ENCODE data around the gene LAMC3. TPM values are rescaled to one million over a fixed set of nuclear protein-coding genes. Genes with fewer than 3 reads are reported as not detected.

LAMC3 gene
- total RNA-seq, 2 experiments from 2014 or later, result 0.69 to 0.98 TPM

DNA sequence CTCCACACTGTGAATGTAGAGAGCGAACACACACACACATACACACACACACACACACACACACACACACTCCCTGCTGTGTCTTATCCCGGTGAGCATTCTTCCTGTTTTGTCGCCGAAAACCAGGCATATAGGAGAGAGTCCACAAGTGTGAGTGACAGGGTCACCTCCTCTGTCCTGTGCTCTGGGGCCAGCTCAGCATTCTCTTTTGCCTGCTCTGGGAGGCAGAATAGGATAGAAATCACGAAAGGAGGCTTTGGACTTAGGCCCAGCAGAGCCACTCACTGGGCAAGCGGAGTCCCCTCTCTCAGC, 3.0 kb downstream of the LAMC3 start:
- H3K4me3 Mint-ChIP-seq, result no peak overlapping the region
- peaks cover 3% of the 10 kb centered on the region for H3K4me1 Mint-ChIP-seq (ENCODE audit: low read depth)

DNA sequence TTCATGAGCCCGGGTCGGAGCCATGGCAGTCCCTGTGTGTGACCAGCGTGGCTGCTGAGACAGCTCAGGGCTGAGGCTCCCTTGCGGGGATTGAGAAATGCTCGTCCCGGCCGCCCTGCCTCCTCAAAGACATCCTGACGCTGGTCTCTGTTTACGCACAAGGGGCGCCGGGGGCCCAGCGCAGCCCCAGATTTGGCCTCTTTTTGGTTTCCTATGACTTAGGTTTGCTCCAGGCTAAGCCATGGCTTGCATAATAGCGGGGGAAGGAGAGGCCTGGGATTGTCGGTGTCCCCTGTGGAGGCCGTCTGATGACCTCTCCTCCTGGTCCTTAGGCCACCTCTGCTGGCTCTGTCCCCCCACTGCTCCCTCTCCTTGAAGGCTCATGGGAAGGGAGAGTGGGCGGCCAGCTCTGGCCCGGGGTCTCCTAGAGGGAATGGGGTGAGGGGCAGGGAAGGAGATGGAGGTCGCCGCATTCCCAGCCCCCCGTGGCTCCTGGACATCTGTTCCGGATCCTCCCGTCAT, 3.5 kb downstream of the LAMC3 start:
- peaks cover 20% of the 10 kb centered on the region for H3K27me3 Mint-ChIP-seq (ENCODE audit: low read depth)
- no peaks in the 10 kb centered on the region for H3K36me3 Mint-ChIP-seq (ENCODE audit: low read depth)
- H3K27ac Mint-ChIP-seq, result no peak overlapping the region
- intact Hi-C loops (cut with micrococcal nuclease), result no loop called here
- no peaks in the 10 kb centered on the region for H3K9me3 Mint-ChIP-seq
- H3K4me1 Mint-ChIP-seq (ENCODE audit: low read depth), result peaks cover 3% of the 10 kb centered on the region
- CTCF ChIA-PET, result no interaction called here
- DNase-seq, result no peak
- H3K4me3 Mint-ChIP-seq, result no peak overlapping the region

More for the DNA sequence above, 3.0 kb downstream of the LAMC3 start:
- Mint-ChIP-seq H3K36me3 (ENCODE audit: low read depth) (no peaks in the 10 kb centered on the region), H3K27ac (no peak overlapping the region), H3K27me3 (ENCODE audit: low read depth) (peaks cover 21% of the 10 kb centered on the region), H3K9me3 (no peaks in the 10 kb centered on the region)
- CTCF ChIA-PET, result interaction anchor here (1.0 kb wide), 1 partner anchor 35 kb away, joined by 3 read pairs; no protein-coding TSS in a partner anchor
- no peak for DNase-seq
- intact Hi-C loops (cut with micrococcal nuclease), result no loop called here

DNA sequence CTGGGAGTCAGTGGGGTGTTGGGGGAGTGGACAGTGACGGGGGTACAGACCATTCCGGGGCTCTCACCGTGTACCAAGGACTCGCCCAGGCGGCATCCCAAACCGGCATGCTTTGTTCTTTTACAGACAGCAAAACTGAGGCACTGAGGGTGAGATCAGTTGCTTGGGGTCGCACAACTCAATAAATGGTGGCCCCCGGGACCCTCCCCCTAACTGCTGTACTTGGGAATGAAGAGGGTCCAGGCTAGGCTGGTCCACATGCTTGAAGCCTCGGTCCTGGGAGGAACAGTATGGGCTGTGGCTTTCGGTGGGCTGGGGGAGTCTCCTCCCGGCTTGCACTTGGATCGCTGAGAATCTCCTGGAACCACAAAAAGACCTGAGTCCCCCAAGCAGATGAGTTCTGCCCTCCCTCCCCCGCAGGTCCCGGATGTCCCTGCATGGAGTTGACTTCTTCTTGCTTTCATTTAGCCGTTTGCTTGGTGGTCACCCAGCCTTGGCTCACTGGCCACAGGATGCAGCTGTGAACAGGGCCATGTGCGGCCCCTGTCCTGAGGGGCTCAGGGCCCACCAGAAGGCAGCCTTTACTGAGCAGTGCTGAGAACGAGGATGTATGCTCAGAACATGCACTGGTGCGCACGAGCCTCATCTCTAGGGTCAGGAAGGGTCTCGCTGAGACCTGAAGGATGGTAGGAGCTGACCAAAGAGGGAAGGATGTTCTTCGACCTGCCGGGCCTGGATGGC, 4.2 kb downstream of the LAMC3 start:
- H3K9me3 Mint-ChIP-seq, result no peaks in the 10 kb centered on the region
- no peak overlapping the region for H3K27ac Mint-ChIP-seq
- DNase-seq, result no peak
- peaks cover 3% of the 10 kb centered on the region for H3K4me1 Mint-ChIP-seq (ENCODE audit: low read depth)
- peaks cover 20% of the 10 kb centered on the region for H3K27me3 Mint-ChIP-seq (ENCODE audit: low read depth)
- H3K4me3 Mint-ChIP-seq, result no peak overlapping the region
- intact Hi-C loops (cut with micrococcal nuclease), result no loop called here
- CTCF ChIA-PET, result no interaction called here
- H3K36me3 Mint-ChIP-seq (ENCODE audit: low read depth), result no peaks in the 10 kb centered on the region

DNA sequence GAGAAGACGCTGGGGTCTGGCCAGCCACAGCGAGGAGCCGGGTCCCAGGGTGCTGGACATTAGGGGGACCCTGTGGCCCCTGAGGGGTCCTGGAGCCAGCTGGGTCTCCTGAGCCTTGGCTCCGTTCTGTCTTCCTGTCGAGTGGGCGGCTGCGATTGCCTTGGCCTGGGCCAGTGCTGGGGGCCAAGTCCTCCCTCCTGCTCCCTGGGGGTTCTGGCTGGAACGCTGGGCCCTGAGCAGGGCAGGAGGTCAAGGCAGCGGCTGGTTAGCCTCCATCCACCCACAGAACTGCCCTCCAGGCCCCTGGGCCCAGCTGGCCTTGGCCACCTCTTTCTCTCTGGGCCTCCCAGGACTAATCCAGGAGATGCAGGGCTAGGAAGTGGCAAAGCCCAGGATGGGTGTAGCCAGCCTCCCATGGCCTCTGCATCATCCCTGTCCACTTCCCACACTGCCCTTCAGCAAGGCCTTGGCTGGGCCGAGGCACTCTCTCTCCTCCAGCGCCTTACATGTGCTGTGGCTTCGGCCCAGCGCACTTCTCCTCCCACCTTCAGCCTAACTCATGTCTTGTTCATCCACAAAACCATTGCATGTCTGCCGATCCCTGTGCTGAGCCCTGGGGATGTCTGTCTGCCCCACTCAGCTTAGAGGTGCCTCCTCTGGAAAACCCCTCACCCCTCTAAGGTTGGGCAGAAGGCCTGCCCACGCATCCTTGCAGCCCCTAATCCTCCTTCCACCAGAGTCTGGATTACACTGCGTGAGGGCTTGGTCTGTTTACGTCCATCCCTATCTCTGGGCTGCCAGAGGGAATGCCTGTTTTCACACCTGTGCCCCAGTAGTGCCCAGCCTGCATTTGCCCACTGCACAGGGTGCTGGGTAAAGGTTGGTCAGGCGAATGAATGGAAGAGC, 5.0 kb downstream of the LAMC3 start:
- no peak overlapping the region for H3K27ac Mint-ChIP-seq
- intact Hi-C loops (cut with micrococcal nuclease), result no loop called here
- H3K27me3 Mint-ChIP-seq (ENCODE audit: low read depth), result peaks cover 18% of the 10 kb centered on the region
- H3K4me1 Mint-ChIP-seq (ENCODE audit: low read depth), result no peaks in the 10 kb centered on the region
- H3K4me3 Mint-ChIP-seq, result no peak overlapping the region
- DNase-seq, result no peak
- no peaks in the 10 kb centered on the region for H3K9me3 Mint-ChIP-seq
- no peaks in the 10 kb centered on the region for H3K36me3 Mint-ChIP-seq (ENCODE audit: low read depth)
- CTCF ChIA-PET, result no interaction called here

DNA sequence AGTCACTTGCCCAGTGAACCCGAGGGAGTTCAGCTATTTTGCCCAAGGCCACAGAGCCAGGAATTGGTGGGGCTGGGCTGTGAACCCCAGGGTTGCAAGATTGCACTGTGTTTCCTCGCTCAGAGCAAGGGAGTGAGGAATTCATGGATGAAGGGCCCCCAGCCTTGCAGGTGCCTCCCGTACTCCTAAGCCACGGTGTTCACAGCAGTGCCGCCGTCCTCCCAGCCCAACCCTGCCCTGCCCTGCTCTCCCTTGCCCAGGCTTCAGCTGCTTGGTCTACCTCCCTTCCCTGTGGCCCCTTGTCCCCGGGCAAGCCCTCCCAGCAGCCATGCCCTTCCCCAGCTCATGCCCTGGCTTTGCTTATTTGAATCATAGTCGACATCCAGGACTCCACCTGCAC, 6.1 kb downstream of the LAMC3 start:
- Mint-ChIP-seq H3K27me3 (ENCODE audit: low read depth) (peaks cover 18% of the 10 kb centered on the region), H3K36me3 (ENCODE audit: low read depth) (no peaks in the 10 kb centered on the region), H3K27ac (no peak overlapping the region), H3K9me3 (no peaks in the 10 kb centered on the region), H3K4me3 (no peak overlapping the region), H3K4me1 (ENCODE audit: low read depth) (no peaks in the 10 kb centered on the region)
- DNase-seq, result no peak
- CTCF ChIA-PET, result no interaction called here
- intact Hi-C loops (cut with micrococcal nuclease), result no loop called here

DNA sequence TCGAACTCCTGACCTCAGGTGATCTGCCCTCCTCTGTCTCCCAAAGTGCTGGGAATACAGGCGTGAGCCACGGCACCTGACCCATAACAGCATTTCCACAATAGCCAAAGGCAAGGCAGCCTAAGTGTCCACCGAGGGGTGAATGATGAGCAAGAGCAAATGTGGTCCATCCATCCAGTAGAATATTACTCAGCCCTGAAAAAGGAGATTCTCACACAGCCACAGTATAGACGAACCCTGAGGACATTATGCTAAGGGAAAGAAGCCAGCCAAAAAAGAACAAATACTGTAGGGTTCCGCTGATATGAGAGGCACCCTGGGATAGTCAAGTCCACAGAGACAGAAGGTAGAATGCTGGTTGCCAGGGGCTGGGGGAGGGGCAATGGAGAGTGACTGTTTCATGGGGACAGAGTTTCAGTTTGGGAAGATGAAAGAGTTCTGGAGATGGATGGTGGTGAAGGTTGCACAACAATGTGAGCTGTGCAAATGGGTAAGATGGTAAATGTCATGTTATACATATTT, 7.0 kb downstream of the LAMC3 start:
- Mint-ChIP-seq H3K4me3 (no peak overlapping the region), H3K27ac (no peak overlapping the region), H3K4me1 (ENCODE audit: low read depth) (no peaks in the 10 kb centered on the region), H3K9me3 (no peaks in the 10 kb centered on the region), H3K27me3 (ENCODE audit: low read depth) (peaks cover 12% of the 10 kb centered on the region), H3K36me3 (ENCODE audit: low read depth) (no peaks in the 10 kb centered on the region)
- CTCF ChIA-PET, result interaction anchor here (1.0 kb wide), 1 partner anchor 42 kb away, joined by 3 read pairs; no protein-coding TSS in a partner anchor
- no peak for DNase-seq
- intact Hi-C loops (cut with micrococcal nuclease), result no loop called here

DNA sequence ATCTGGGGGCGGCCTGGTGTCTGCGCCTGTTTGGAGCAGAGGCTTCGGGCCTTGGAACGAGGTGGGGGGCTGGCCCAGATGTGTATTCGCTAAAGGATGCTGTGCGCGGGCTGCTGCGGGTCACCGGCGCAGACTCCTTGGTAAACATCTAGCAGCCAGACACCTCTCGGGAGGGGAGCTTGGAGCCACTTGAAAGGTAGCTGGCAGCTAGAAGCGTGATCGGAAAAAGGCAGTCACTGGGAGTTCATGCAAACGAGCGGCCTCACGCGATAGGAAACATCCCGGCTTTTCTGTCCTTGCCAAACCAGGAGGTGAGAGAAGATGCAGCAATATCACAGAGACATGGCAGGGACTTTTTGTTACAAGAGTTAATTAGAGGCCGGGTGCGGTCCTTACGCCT, 8.1 kb downstream of the LAMC3 start:
- intact Hi-C loops (cut with micrococcal nuclease), result no loop called here
- H3K27ac Mint-ChIP-seq, result no peak overlapping the region
- H3K4me1 Mint-ChIP-seq (ENCODE audit: low read depth), result no peaks in the 10 kb centered on the region
- no peak overlapping the region for H3K4me3 Mint-ChIP-seq
- peaks cover 5% of the 10 kb centered on the region for H3K27me3 Mint-ChIP-seq (ENCODE audit: low read depth)
- no peak for DNase-seq
- no peaks in the 10 kb centered on the region for H3K36me3 Mint-ChIP-seq (ENCODE audit: low read depth)
- no peaks in the 10 kb centered on the region for H3K9me3 Mint-ChIP-seq
- CTCF ChIA-PET, result interaction anchor here (2.1 kb wide), 1 partner anchor 30 kb away, joined by 8 read pairs; no protein-coding TSS in a partner anchor

DNA sequence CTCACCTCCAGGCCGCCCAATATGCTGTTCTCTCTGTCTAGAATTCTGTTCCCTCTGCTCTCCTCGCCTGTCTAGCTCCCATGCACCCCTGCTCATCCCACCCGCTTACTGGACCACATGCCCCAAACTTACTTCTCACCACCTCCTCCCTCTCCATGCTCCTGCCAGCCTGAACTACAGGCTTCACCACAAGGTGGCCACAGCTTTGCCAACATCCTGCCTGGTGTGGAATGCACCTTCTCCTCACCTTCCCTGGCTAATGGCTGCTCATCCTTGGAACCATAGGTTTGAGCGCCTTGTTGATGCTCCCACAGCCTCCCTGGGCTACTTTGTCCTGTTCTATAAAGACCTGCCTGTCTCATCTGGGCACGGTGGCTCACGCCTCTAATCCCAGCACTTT, 9.6 kb downstream of the LAMC3 start:
- Mint-ChIP-seq H3K9me3 (no peaks in the 10 kb centered on the region), H3K4me1 (ENCODE audit: low read depth) (no peaks in the 10 kb centered on the region), H3K27ac (no peak overlapping the region), H3K36me3 (ENCODE audit: low read depth) (no peaks in the 10 kb centered on the region), H3K4me3 (no peak overlapping the region), H3K27me3 (ENCODE audit: low read depth) (peaks cover 5% of the 10 kb centered on the region)
- no peak for DNase-seq
- intact Hi-C loops (cut with micrococcal nuclease), result no loop called here
- CTCF ChIA-PET, result interaction anchor here (2.1 kb wide), 1 partner anchor 28 kb away, joined by 8 read pairs; no protein-coding TSS in a partner anchor

DNA sequence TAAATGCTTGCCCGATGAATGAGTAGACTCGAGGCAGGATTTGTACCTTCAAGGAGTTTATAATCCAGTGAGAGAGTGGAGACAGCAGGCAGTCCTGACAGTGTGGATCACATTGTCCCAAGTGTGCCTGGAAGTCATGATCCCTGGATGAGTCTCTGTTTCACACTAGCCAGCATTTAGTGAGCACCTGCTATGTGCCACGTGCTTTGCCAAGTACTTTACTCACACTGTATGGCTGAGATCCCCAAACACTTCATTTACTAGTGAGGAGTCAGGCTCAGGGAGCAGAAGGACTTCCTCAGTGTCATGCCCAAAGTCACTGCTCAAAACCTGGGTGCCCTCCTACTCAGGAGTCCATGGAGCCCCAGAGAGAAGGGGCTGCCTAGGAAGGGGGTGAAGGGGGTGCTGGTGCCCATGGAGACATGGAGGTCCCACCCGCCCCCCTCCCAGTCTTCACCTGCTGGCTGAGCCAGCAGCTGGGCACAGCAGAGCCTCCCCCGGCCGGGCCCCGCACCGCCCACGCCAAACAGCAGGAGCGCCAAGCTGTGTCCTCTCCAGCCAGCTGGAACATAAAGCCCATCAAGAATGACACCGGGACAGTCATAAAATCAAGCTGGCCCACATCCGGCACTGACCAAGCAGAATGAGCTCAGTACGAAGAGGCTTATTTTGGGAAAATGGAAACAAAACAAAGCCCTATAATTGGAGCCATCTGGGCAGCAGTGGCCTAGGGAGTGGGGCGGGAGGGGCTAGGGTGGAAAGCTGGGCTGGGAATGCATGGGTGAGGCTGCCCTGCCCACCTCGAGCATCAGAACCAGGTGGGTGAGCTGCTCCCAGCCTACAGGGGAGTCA, 10.6 kb downstream of the LAMC3 start:
- Mint-ChIP-seq H3K27ac (no peak overlapping the region), H3K4me1 (ENCODE audit: low read depth) (no peaks in the 10 kb centered on the region), H3K36me3 (ENCODE audit: low read depth) (no peaks in the 10 kb centered on the region), H3K4me3 (no peak overlapping the region), H3K27me3 (ENCODE audit: low read depth) (peaks cover 3% of the 10 kb centered on the region), H3K9me3 (no peaks in the 10 kb centered on the region)
- CTCF ChIA-PET, result interaction anchor here (0.9 kb wide), 1 partner anchor 27 kb away, joined by 3 read pairs; no protein-coding TSS in a partner anchor
- intact Hi-C loops (cut with micrococcal nuclease), result no loop called here
- DNase-seq, result no peak

DNA sequence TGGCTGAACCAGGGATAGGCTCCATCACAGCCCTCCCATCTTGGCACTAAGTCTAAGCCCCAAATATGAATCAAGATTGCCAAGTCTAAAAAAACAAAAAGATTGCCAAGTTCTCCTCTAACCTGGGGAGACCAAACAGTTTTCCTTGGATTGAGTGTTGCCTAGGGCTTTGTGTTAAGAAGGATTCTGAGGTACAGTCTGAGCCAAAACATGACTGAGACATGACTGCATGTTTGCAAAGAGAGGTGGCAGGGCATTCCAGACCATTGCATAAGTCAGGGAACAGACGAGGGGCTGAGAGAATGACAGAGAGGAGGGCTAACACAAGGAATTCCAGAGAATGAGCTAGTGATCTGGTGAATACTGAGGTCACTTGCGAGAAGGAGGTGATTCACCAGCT, 11.4 kb downstream of the LAMC3 start:
- intact Hi-C loops (cut with micrococcal nuclease), result no loop called here

DNA sequence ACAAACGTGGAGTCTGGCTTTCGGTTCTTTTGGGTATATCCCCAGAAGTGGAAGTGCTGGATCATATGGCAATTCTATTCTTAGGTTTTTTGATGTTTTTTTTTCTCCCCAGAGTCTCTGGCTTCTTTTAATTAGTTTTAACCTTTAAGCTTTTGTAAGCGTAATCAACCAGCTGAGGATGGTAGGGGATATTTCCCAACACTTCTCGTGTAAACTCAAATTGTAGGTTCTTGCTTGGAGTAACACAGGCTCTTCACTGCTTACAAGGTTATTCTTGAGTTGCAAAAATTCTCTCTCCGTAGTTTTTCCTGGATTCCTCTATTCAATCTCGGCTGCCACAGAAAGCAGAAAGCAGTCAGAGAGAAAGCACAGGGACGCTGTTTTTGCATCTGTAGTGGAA, 11.9 kb downstream of the LAMC3 start:
- no peak overlapping the region for H3K27ac Mint-ChIP-seq
- DNase-seq, result no peak
- H3K9me3 Mint-ChIP-seq, result no peaks in the 10 kb centered on the region
- no peaks in the 10 kb centered on the region for H3K4me1 Mint-ChIP-seq (ENCODE audit: low read depth)
- peaks cover 3% of the 10 kb centered on the region for H3K27me3 Mint-ChIP-seq (ENCODE audit: low read depth)
- H3K36me3 Mint-ChIP-seq (ENCODE audit: low read depth), result no peaks in the 10 kb centered on the region
- H3K4me3 Mint-ChIP-seq, result no peak overlapping the region
- intact Hi-C loops (cut with micrococcal nuclease), result no loop called here
- CTCF ChIA-PET, result interaction anchor here (0.6 to 2.3 kb wide), 5 partner anchors 18 to 598 kb away, joined by 3 to 9 read pairs (median 4); no protein-coding TSS in a partner anchor

More for the DNA sequence above, 11.4 kb downstream of the LAMC3 start:
- Mint-ChIP-seq H3K4me1 (ENCODE audit: low read depth) (no peaks in the 10 kb centered on the region), H3K27me3 (ENCODE audit: low read depth) (peaks cover 3% of the 10 kb centered on the region), H3K9me3 (no peaks in the 10 kb centered on the region), H3K27ac (no peak overlapping the region), H3K4me3 (no peak overlapping the region), H3K36me3 (ENCODE audit: low read depth) (no peaks in the 10 kb centered on the region)
- CTCF ChIA-PET, result interaction anchor here (0.6 to 0.9 kb wide), 4 partner anchors 19 to 597 kb away, joined by 3 to 5 read pairs (median 4); no protein-coding TSS in a partner anchor
- DNase-seq, result no peak
